ENCODE measurements around the gene BEST2.

Gene BEST2

GRCh38 chr19:12767150-12767549 is 15.6 kb downstream of the BEST2 start:
- no peak overlapping the region for H3K4me3 ChIP-seq (ENCODE audit: low read length)
- H3K9ac ChIP-seq (ENCODE audit: low read length): no peak overlapping the region
- no peaks in the 10 kb centered on the region for H3K27me3 ChIP-seq (replicated peaks; ENCODE audit: insufficient read depth, low read length)
- no peaks in the 10 kb centered on the region for H3K9me2 ChIP-seq (replicated peaks; ENCODE audit: insufficient read depth, low read length)
- no peak for DNase-seq
- no peaks in the 10 kb centered on the region for H3K79me2 ChIP-seq (ENCODE audit: low read length)
- no peak overlapping the region for H3K4me2 ChIP-seq (ENCODE audit: low read depth, low read length)
- no peaks in the 10 kb centered on the region for H3K9me3 ChIP-seq (replicated peaks; ENCODE audit: insufficient read depth, low read length)
- no peaks in the 10 kb centered on the region for H3F3A ChIP-seq (ENCODE audit: insufficient read depth, low read length)
- TF ChIP-seq, protein P1, sequence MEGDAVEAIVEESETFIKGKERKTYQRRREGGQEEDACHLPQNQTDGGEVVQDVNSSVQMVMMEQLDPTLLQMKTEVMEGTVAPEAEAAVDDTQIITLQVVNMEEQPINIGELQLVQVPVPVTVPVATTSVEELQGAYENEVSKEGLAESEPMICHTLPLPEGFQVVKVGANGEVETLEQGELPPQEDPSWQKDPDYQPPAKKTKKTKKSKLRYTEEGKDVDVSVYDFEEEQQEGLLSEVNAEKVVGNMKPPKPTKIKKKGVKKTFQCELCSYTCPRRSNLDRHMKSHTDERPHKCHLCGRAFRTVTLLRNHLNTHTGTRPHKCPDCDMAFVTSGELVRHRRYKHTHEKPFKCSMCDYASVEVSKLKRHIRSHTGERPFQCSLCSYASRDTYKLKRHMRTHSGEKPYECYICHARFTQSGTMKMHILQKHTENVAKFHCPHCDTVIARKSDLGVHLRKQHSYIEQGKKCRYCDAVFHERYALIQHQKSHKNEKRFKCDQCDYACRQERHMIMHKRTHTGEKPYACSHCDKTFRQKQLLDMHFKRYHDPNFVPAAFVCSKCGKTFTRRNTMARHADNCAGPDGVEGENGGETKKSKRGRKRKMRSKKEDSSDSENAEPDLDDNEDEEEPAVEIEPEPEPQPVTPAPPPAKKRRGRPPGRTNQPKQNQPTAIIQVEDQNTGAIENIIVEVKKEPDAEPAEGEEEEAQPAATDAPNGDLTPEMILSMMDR (IDR thresholded peaks at IDR 0.05; ENCODE audit: low read length): no peak
- TF ChIP-seq EZH2 (optimal IDR thresholded peaks at IDR 0.05; ENCODE audit: low read depth, low read length) (no peak), EZH2phosphoT487 (IDR thresholded peaks at IDR 0.05; ENCODE audit: low read length) (no peak)
- no peaks in the 10 kb centered on the region for H3K36me3 ChIP-seq (replicated peaks; ENCODE audit: insufficient read depth, low read length)
- H4K20me1 ChIP-seq (ENCODE audit: insufficient read depth, low read length): no peaks in the 10 kb centered on the region
- H3K4me1 ChIP-seq (ENCODE audit: low read length): peaks cover 10% of the 10 kb centered on the region
- H2AFZ ChIP-seq (ENCODE audit: low read length): no peak overlapping the region
- no peak overlapping the region for H3K27ac ChIP-seq (ENCODE audit: low read length)

DNA sequence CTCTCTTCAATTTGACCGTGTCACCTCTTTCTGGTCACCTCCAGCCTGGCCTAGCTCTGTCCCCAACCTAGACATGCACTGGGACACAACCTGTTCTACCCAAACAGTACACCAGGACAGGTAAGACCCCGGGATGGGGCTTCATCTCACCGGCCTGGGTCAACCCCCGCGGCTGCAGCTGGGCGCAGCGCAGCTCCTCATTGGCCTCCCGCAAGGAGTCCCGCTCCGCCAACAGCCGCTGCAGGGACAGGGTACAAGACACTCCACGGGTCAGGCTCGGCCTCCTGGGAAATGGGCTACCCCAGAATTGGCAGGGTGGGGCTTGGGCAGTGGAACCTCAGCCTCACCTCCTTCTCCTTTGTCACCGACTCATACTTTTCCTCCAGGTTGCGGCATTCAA is 16.1 kb downstream of the BEST2 start:
- TF ChIP-seq, protein P1 (IDR thresholded peaks at IDR 0.05; ENCODE audit: low read length): no peak
- TF ChIP-seq EZH2phosphoT487 (IDR thresholded peaks at IDR 0.05; ENCODE audit: low read length): no peak
- no peak for TF ChIP-seq EZH2 (optimal IDR thresholded peaks at IDR 0.05; ENCODE audit: low read depth, low read length)
- Histone ChIP-seq H3K79me2 (ENCODE audit: low read length) (no peaks in the 10 kb centered on the region), H3K9ac (ENCODE audit: low read length) (no peak overlapping the region), H3K4me3 (ENCODE audit: low read length) (no peak overlapping the region), H3K4me1 (ENCODE audit: low read length) (peaks cover 10% of the 10 kb centered on the region), H3K36me3 (replicated peaks; ENCODE audit: insufficient read depth, low read length) (no peaks in the 10 kb centered on the region), H2AFZ (ENCODE audit: low read length) (no peak overlapping the region), H3K9me2 (replicated peaks; ENCODE audit: insufficient read depth, low read length) (no peaks in the 10 kb centered on the region), H4K20me1 (ENCODE audit: insufficient read depth, low read length) (no peaks in the 10 kb centered on the region), H3F3A (ENCODE audit: insufficient read depth, low read length) (no peaks in the 10 kb centered on the region), H3K4me2 (ENCODE audit: low read depth, low read length) (no peak overlapping the region), H3K27ac (ENCODE audit: low read length) (no peak overlapping the region), H3K27me3 (replicated peaks; ENCODE audit: insufficient read depth, low read length) (no peaks in the 10 kb centered on the region), H3K9me3 (replicated peaks; ENCODE audit: insufficient read depth, low read length) (no peaks in the 10 kb centered on the region)
- DNase-seq: no peak

- peaks cover 18% of the 10 kb centered on the region for H3K4me1 ChIP-seq (ENCODE audit: low read length)
- peak overlapping the region; percentile 56 for H2AFZ ChIP-seq (ENCODE audit: low read length)
- peak overlapping the region; percentile 27; the same call in 1 of the 2 replicates for H3K4me3 ChIP-seq (ENCODE audit: low read length)
Observed at GRCh38 chr19:12769689-12770088, 18.1 kb downstream of the BEST2 start.

More at GRCh38 chr19:12769689-12770088, 18.1 kb downstream of the BEST2 start:
- peak overlapping the region; percentile 12; the same call in 1 of the 2 replicates for H3K9ac ChIP-seq (ENCODE audit: low read length)
- DNase-seq: peak; percentile 78
- no peaks in the 10 kb centered on the region for H3K9me2 ChIP-seq (replicated peaks; ENCODE audit: insufficient read depth, low read length)
- TF ChIP-seq EZH2phosphoT487 (IDR thresholded peaks at IDR 0.05; ENCODE audit: low read length): no peak
- TF ChIP-seq, protein P1 (IDR thresholded peaks at IDR 0.05; ENCODE audit: low read length): peak; percentile 17; the same call in 1 of the 2 replicates
- H4K20me1 ChIP-seq (ENCODE audit: insufficient read depth, low read length): no peaks in the 10 kb centered on the region
- H3K36me3 ChIP-seq (replicated peaks; ENCODE audit: insufficient read depth, low read length): no peaks in the 10 kb centered on the region
- peaks cover 5% of the 10 kb centered on the region; the same call in 1 of the 2 replicates for H3F3A ChIP-seq (ENCODE audit: insufficient read depth, low read length)
- no peaks in the 10 kb centered on the region for H3K9me3 ChIP-seq (replicated peaks; ENCODE audit: insufficient read depth, low read length)
- no peak overlapping the region for H3K27ac ChIP-seq (ENCODE audit: low read length)
- H3K79me2 ChIP-seq (ENCODE audit: low read length): no peaks in the 10 kb centered on the region
- H3K4me2 ChIP-seq (ENCODE audit: low read depth, low read length): peak overlapping the region; percentile 78
- no peaks in the 10 kb centered on the region for H3K27me3 ChIP-seq (replicated peaks; ENCODE audit: insufficient read depth, low read length)

All from MM.1S (cell line).